ENCODE measurements around the gene ARL14EPL. TPM values are rescaled to one million over a fixed set of nuclear protein-coding genes. Genes with fewer than 3 reads are reported as not detected.

Gene ARL14EPL
- total RNA-seq, 3 donors from 2014 or later = not detected

DNA sequence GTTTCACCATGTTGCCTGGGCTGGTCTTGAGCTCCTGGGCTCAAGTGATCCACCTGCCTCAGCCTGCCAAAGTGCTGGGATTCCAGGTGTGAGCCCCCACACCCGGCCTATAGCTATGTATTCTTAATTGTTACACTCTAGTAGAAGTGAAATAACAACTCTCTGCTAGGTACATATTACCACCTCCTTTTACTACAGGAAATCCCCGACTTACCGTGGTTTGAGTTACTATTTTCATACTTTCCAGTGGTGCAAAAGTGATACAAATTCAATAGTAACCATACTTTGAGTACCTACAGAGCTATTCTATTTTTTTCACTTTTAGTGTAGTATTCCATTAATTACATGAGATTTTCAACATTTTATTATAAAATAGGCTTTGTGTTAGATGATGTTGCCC is 719 bp downstream of the ARL14EPL start:
- DNase-seq (no peak), ATAC-seq (no peak)
- Mint-ChIP-seq H3K4me1 (ENCODE audit: low read depth) (no peaks in the 10 kb centered on the region), H3K27me3 (ENCODE audit: low read depth) (peaks cover 12% of the 10 kb centered on the region), H3K4me3 (no peak overlapping the region), H3K9me3 (no peaks in the 10 kb centered on the region), H3K36me3 (ENCODE audit: insufficient read depth) (no peaks in the 10 kb centered on the region)

DNA sequence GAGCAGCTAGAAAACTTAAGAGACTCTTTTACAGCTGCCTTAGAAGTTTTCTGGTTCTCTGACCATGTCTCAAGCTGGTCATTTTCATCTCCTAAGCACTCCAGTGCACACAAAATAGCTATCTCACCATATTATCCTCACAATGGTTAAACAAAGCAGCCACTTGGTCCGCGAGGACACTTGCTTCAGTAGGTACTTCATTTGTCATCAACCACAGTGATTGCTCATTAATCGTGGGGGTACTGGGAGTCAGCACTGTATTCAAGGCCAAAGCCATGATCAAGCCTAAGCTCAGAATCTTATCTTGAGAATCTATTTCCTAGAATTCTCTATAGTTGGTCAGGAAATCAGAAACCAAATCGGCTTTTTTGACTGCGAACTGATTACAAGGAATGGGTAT is 2.9 kb downstream of the ARL14EPL start:
- H3K36me3 Mint-ChIP-seq (ENCODE audit: insufficient read depth) = no peaks in the 10 kb centered on the region
- H3K9me3 Mint-ChIP-seq = no peaks in the 10 kb centered on the region
- DNase-seq = no peak
- H3K4me1 Mint-ChIP-seq (ENCODE audit: low read depth) = no peaks in the 10 kb centered on the region
- H3K4me3 Mint-ChIP-seq = no peak overlapping the region
- peaks cover 20% of the 10 kb centered on the region for H3K27me3 Mint-ChIP-seq (ENCODE audit: low read depth)
- ATAC-seq = no peak

DNA sequence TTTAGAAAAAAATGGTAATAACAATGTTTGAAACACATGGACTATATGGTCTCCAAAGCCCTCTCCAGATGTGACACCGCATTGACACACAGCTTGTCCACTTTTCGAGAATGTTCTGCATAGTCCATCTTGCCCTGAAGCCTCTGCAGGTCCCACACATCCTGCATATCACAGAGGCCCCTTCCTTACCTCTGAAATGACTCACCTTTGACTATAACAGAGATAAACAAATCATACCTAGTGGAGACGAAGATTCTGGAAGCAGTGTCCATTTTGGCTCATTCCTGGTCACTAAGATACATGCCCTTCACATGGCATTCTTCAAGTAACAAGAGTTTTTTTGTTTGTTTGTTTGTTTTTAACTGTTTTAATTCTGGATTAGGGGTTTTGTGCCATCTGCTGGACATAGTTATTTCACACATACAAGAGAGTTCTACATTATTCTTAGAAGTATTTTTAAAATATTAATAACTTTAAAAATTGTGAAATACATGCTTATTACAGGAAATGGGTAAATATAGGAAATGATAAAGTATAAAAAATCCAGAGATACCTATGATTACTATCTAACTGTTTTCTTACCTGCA is 5.1 kb downstream of the ARL14EPL start:
- Mint-ChIP-seq H3K9me3 (no peaks in the 10 kb centered on the region), H3K4me3 (no peak overlapping the region), H3K4me1 (ENCODE audit: low read depth) (no peaks in the 10 kb centered on the region), H3K27me3 (ENCODE audit: low read depth) (peaks cover 21% of the 10 kb centered on the region), H3K36me3 (ENCODE audit: insufficient read depth) (no peaks in the 10 kb centered on the region)
- ATAC-seq (no peak), DNase-seq (no peak)

DNA sequence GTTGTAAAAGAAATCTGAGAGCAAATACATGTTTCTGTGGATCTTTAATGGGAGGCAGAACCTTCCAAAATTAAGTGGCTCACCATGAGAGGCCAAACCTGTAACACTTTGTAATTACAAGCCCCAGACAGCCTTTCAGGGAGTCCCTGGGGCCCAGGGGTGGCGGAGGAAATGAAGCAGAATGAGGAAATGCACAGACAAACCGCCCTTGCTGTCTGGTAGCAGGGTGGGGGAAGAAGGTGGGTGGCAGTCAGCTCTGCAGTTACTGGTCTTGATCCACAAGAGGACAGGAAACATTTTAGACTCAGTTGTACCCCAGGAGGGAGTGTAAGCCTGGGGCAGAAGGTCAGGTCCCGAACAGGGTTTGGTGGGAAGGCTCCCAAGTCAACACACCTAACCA is 6.5 kb downstream of the ARL14EPL start:
- ATAC-seq (no peak), DNase-seq (no peak)
- Mint-ChIP-seq H3K36me3 (ENCODE audit: insufficient read depth) (no peaks in the 10 kb centered on the region), H3K27me3 (ENCODE audit: low read depth) (peaks cover 23% of the 10 kb centered on the region), H3K9me3 (no peaks in the 10 kb centered on the region), H3K4me1 (ENCODE audit: low read depth) (no peaks in the 10 kb centered on the region), H3K4me3 (no peak overlapping the region)

DNA sequence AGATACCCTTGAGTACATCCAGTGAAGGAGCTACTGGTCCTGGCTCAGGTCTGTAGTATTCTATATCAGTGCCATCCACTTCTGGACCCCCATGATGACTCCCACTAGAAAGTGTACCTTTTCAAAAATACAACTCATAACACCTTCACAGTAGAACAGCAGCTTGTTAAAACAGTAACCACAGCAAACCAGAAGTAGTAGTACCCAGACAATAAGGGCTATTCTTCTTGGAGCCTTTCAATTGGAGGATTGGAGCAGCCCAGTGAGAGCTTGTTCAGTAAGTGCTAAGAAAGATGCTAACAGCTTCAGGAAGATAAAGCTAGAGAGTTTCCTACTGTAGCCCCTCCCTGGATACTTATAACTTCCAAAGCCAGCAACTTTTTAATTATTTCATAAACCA is 10.1 kb downstream of the ARL14EPL start:
- H3K9me3 Mint-ChIP-seq = no peaks in the 10 kb centered on the region
- no peak for ATAC-seq
- H3K27me3 Mint-ChIP-seq (ENCODE audit: low read depth) = peaks cover 17% of the 10 kb centered on the region
- no peaks in the 10 kb centered on the region for H3K4me1 Mint-ChIP-seq (ENCODE audit: low read depth)
- no peak for DNase-seq
- H3K4me3 Mint-ChIP-seq = no peak overlapping the region
- H3K36me3 Mint-ChIP-seq (ENCODE audit: insufficient read depth) = no peaks in the 10 kb centered on the region

DNA sequence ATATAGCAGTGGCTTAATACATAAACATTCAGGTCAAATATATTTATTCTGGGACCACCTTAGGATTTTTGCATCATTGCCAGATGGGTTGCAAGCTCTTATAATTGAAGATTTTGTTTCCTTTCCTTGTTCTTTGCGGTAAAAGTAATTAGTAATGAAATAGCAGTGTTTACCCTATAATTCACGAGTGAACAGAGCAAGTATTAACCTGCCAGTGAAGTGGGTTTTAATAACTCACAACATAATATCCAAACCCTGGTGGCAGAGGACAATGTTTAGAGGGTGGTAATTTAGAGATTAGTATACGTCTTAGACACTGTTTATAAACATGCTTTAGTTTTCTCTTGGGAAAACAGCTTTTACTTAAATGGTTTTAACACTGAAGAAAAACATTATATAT is 11.8 kb downstream of the ARL14EPL start:
- H3K4me3 Mint-ChIP-seq = no peak overlapping the region

DNA sequence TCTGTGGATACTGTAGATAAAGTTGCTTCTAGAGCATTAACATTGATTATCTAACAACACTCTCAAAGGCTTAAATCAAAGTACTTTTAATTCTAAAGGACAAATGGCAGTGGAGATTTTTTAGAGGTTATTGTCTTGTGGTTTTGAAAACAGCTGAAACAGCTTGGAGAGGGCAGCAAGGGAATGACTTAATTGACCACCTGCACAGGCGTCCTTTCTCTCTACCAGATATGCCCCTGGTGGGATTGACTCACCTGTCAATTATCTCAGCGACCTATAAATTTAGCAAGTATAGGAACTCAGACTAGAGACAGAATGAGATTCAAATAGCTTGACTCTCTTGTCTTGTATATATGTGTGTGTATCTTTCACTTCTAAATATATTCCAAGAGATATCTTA is 13.5 kb downstream of the ARL14EPL start:
- H3K4me1 Mint-ChIP-seq (ENCODE audit: low read depth) = no peaks in the 10 kb centered on the region
- no peaks in the 10 kb centered on the region for H3K36me3 Mint-ChIP-seq (ENCODE audit: insufficient read depth)
- H3K4me3 Mint-ChIP-seq = no peak overlapping the region
- H3K27me3 Mint-ChIP-seq (ENCODE audit: low read depth) = peaks cover 12% of the 10 kb centered on the region
- H3K9me3 Mint-ChIP-seq = no peaks in the 10 kb centered on the region
- DNase-seq (no peak), ATAC-seq (no peak)

More for the DNA sequence above, 11.8 kb downstream of the ARL14EPL start:
- Mint-ChIP-seq H3K27me3 (ENCODE audit: low read depth) (peaks cover 17% of the 10 kb centered on the region), H3K9me3 (no peaks in the 10 kb centered on the region), H3K36me3 (ENCODE audit: insufficient read depth) (no peaks in the 10 kb centered on the region), H3K4me1 (ENCODE audit: low read depth) (no peaks in the 10 kb centered on the region)
- ATAC-seq = no peak
- DNase-seq = no peak

DNA sequence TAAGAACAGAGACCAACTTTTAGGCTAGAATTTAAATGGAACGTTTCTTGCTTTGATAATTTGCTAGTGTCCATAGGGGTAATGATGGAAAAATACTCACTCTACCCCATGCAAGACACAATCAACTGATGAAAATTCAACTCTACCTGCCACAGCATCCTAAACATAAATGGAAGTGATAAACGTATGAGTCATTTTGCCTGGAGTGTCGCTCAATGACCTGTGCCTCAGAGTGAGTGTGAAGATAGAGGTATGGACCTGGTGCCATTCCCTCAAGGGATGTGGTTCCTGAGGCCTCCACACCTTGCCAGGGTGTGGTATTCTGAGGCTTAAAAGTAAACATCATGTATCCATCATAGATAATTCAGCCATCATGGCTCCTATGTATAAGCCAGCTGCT is 14.0 kb downstream of the ARL14EPL start:
- H3K4me3 Mint-ChIP-seq = no peak overlapping the region
- H3K4me1 Mint-ChIP-seq (ENCODE audit: low read depth) = no peaks in the 10 kb centered on the region
- no peaks in the 10 kb centered on the region for H3K9me3 Mint-ChIP-seq
- ATAC-seq = no peak
- H3K27me3 Mint-ChIP-seq (ENCODE audit: low read depth) = peaks cover 12% of the 10 kb centered on the region
- no peak for DNase-seq
- H3K36me3 Mint-ChIP-seq (ENCODE audit: insufficient read depth) = no peaks in the 10 kb centered on the region

DNA sequence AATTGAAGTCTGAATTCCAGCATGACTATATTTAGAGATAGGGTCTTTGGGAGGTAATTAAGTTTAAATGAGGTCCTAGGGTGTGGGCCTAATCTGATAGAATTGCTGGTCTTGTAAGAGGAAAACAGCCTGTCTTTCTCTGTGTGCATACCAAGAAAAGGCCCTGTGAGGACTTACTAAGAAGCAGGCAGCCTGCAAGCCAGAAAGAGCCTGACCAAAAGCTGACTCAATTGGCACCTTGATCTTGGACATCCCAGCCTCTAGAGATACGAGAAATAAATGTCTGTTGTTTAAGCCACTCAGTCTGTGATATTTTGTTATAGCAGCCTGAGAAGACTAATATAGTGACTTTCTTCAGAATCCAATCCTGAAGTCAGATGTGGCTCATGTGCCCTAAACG is 14.6 kb downstream of the ARL14EPL start:
- peaks cover 9% of the 10 kb centered on the region for H3K27me3 Mint-ChIP-seq (ENCODE audit: low read depth)
- H3K4me1 Mint-ChIP-seq (ENCODE audit: low read depth) = no peaks in the 10 kb centered on the region
- H3K9me3 Mint-ChIP-seq = no peaks in the 10 kb centered on the region
- H3K4me3 Mint-ChIP-seq = no peak overlapping the region
- DNase-seq = no peak
- ATAC-seq = no peak
- H3K36me3 Mint-ChIP-seq (ENCODE audit: insufficient read depth) = no peaks in the 10 kb centered on the region

DNA sequence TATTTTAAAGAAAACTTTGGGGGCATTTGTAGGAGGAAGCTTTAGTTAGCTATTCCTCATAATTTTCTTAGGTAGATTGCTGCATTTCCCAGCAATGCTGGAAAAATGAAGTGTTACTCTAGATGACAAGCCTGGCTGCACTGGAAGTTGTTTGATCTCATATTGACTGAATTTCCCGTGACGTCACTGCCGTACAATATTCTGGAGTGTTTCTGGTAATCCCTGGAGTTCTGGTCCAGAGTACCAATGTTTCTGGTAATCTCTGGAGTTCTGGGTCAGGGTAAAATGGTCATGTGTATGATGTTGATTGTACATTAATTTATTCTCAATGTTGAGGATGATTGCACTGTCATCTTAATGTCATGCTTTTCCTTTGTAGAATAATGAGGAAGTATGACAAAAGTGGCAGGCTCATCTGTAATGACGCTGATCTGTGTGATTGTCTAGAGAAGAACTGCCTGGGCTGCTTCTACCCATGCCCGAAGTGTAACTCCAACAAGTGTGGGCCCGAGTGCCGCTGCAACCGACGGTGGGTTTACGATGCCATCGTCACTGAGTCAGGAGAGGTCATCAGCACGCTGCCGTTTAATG is 26.2 kb downstream of the ARL14EPL start:
- H3K4me1 Mint-ChIP-seq (ENCODE audit: low read depth) = no peaks in the 10 kb centered on the region
- DNase-seq = no peak
- H3K4me3 Mint-ChIP-seq = no peak overlapping the region
- H3K27me3 Mint-ChIP-seq (ENCODE audit: low read depth) = peaks cover 17% of the 10 kb centered on the region
- no peaks in the 10 kb centered on the region for H3K36me3 Mint-ChIP-seq (ENCODE audit: insufficient read depth)
- H3K9me3 Mint-ChIP-seq = no peaks in the 10 kb centered on the region
- ATAC-seq = no peak

DNA sequence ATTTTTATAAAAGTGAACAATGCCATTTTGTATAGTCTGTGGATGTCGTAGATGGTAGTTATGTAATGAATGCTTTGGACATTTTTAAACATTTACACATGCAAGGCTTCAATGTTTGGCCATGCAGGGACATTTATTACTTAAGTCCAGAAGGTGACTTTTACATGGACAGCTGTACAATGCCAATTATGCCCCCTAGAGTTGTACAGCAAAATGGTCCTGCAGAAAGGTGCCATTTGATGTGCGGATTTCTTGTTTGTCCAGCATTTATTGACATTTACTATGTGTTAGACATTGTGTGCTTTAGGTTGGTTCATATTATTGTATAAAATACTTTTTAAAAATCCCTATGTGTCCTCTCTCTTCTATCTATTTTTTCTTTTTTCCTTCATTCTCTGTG is 30.1 kb downstream of the ARL14EPL start:
- Mint-ChIP-seq H3K27me3 (ENCODE audit: low read depth) (peaks cover 27% of the 10 kb centered on the region), H3K4me3 (no peak overlapping the region), H3K4me1 (ENCODE audit: low read depth) (no peaks in the 10 kb centered on the region), H3K9me3 (no peaks in the 10 kb centered on the region), H3K36me3 (ENCODE audit: insufficient read depth) (no peaks in the 10 kb centered on the region)
- ATAC-seq (no peak), DNase-seq (no peak)

DNA sequence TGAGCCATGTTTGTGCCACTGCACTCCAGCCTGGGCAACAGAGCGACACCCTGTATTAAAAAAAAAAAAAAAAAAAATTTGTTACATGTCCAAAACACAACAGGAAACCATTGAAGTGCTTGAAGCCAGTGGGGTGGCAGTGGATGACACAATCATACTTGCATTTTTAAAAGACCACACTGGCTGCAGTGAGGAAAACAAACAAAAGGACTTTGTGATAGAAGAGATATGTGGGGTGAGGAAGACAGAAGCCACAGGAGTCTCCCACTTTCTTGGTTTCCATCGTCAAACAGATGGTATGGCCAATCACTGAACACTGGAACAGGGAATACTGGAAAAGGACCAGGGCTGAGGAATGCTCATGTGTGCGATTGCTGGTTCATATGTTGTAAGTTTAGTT is 31.7 kb downstream of the ARL14EPL start:
- Mint-ChIP-seq H3K4me1 (ENCODE audit: low read depth) (no peaks in the 10 kb centered on the region), H3K4me3 (no peak overlapping the region), H3K27me3 (ENCODE audit: low read depth) (peaks cover 24% of the 10 kb centered on the region), H3K9me3 (no peaks in the 10 kb centered on the region), H3K36me3 (ENCODE audit: insufficient read depth) (no peaks in the 10 kb centered on the region)
- no peak for ATAC-seq
- DNase-seq = no peak

DNA sequence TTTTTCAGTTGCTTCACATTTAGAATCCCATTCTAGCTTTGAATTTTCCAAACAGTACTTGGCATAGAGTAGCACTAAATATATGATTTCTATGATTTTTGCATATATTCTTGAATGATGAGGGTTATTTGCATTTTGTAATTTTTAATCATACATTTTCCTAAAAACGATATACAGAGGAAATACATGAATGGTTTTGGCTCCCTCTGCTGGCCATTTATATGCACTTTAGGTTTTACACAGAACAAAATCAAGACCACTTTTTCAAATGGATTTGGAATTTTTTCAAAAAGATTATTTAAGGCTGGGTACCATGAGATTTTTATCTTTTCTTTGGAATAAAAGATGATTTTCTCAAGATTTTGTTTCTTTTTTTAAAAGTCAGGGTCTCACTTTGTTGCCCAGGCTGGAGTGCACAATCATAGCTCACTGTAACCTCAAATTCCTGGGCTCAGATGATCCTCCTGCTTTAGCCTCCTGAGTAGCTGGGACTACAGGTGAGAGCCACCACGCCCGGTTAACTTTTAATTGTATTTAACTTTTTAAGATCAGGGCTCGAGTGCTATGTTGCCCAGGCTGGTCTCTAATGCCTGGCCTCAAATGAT is 35.9 kb downstream of the ARL14EPL start:
- ATAC-seq = peak in 1 of 2 donors; percentile 48
- Mint-ChIP-seq H3K9me3 (no peaks in the 10 kb centered on the region), H3K4me3 (no peak overlapping the region), H3K36me3 (ENCODE audit: insufficient read depth) (no peaks in the 10 kb centered on the region), H3K4me1 (ENCODE audit: low read depth) (no peaks in the 10 kb centered on the region), H3K27me3 (ENCODE audit: low read depth) (peaks cover 17% of the 10 kb centered on the region)
- no peak for DNase-seq

DNA sequence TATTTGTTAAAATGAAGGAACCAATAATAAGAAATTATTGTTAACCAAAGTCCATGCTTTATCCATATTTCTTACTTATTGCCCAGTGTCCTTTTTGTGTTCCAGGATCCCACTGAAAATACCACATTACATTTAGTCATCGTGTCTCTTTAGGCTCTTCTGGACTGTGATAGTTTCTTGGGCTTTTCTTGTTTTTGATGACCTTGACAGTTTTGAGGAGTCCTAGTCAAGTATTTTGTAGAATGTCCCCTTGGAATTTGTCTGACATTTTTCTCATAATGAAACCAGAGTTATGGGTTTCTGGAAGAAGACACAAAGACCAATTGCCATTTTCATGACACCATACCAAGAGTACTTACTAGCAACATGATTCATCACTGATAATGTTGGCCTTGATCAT is 38.9 kb downstream of the ARL14EPL start:
- peaks cover 17% of the 10 kb centered on the region for H3K27me3 Mint-ChIP-seq (ENCODE audit: low read depth)
- H3K9me3 Mint-ChIP-seq = peaks cover 13% of the 10 kb centered on the region
- H3K4me1 Mint-ChIP-seq (ENCODE audit: low read depth) = peaks cover 14% of the 10 kb centered on the region
- DNase-seq = no peak
- H3K4me3 Mint-ChIP-seq = no peak overlapping the region
- no peaks in the 10 kb centered on the region for H3K36me3 Mint-ChIP-seq (ENCODE audit: insufficient read depth)
- ATAC-seq = no peak

DNA sequence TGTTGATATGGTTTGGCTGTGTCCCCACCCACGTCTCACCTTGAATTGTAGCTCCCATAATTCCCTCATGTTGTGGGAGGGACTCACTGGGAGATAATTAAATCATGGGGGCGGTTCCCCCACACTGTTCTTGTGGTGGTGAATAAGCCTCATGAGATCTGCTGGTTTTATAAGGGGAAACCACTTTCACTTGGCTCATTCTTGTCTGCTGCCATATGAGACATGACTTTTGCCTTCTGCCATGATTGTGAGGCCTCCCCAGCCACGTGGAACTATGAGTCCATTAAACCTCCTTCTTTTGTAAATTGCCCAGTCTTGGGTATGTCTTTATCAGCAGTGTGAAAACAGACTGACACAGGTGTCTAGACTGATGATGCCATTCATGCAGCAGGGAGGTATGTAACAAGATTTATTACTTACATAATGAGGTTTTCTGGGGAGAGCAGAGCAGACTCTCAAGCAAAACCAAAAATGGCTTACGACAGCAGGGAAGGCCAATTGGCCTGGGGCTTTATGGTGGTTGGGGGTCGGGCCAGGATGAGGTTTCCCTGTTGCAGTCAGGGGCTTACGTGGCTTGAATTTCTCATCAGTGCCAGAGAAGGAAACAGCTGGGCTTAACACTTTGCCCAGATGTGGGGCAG is 43.0 kb downstream of the ARL14EPL start:
- peaks cover 4% of the 10 kb centered on the region for H3K36me3 Mint-ChIP-seq (ENCODE audit: insufficient read depth)
- peak overlapping the region; percentile 67 for H3K4me3 Mint-ChIP-seq
- no peak for DNase-seq
- H3K27me3 Mint-ChIP-seq (ENCODE audit: low read depth) = peaks cover 12% of the 10 kb centered on the region
- ATAC-seq = peak; percentile 37 to 44
- H3K9me3 Mint-ChIP-seq = peaks cover 15% of the 10 kb centered on the region
- H3K4me1 Mint-ChIP-seq (ENCODE audit: low read depth) = peaks cover 27% of the 10 kb centered on the region
